GM19372 (cell line): Measurements from ENCODE around the gene KMT2B.
A peak's percentile ranks its signal among the peaks of the same experiment; 100 is the strongest.
"Not testable (repeated sequence)": the region's sequence is repeated elsewhere in the genome, so short reads cannot be mapped to it uniquely, and the experiment has no call there.

Experiments used
- ATAC-seq: cut with Tn5 transposase; IDR thresholded peaks from one replicate; pipeline ENCODE4 v1.9.1; 2021; ENCODE audit warnings: mild to moderate bottlenecking, low read depth, moderate library complexity; ENCODE audit not compliant: unreplicated experiment

Gene KMT2B

DNA sequence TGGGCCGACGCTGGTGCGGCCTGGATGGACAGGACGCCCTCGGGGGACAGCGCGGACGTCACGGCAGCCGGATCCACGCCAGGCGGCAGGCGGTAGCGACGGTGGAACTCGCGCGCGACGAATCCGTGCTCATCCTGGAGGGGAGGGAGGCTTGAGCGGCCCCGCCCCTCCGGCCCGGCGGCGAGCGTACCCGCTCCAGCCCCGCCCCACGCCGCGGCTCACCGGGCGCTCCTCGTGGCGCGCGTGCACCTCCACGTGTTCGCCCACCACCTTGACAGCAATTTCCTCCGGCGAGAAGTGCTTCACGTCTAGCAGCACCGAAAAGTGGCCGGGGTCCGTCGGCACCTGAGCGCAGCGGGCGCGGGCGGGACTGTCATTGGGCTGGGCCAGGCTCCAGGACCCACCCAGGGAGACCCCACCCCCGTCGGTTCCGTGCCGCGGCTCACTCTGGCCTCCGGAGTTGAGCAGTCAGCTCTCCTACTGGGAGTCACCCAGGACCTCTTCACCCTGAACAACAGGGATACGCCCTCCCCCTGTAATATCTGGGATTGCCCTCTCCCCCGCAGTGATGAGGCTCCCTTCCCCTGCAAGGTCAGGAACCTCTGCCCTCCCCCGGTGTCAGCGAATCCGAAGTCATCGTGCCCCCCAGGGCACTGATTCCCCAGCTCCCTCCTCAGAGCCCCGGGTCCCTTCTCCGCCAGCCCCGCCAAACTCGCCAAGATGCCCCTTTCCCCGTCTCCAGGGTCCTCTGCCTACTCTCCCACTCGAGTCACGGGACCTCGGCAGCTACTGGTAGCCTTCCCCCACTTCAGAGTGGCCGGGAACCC, 38.0 kb downstream of the KMT2B start:
- ATAC-seq, result no peak

DNA sequence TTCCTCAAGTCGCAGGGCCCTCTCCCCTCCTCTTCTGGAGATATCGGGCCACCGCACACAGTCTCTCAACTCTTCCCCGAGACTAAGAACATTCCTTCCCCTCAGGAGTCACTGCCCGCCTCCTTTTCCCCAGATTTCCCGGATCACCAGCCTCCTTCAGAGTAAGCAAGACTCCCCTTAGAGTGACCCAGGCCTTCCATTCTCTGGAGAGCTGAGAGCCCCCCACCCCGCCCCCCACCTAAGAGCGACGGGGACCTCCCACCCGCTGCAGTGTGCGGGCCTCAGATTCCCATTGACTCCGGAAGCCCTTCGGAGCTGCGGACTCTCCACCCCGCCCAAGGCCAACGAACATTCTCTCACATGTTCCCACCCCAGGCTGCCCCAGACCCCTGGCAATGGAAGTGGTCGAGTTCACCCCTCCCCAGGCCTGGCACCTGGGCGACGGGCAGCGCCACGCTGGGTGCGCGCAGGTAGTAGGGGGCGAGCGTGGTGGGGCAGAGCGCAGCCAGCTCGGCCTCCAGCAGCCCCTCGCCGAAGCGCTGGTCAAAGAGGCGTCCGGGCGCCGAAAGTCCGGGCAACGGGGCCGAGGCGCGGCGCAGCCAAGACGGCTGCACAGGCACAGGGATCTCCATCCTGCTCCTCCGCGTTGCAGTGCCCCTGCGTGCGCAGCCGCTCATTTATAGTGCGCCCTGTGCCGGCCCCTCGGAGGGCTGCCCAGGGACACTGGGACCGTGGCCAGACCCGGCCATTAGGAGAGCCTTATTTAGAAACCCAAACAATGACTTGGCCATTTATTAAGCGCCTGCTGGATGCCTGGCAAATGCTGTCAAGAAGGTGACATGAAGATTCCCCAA, 38.8 kb downstream of the KMT2B start, which contains the start of gene HSPB6:
HSPB6 (minus strand) TSS at position 653 of the 854 bp plus-strand sequence; CDS start at position 632, 21 bp downstream.
- ATAC-seq, result no peak

- no peak for ATAC-seq
Observed at GRCh38 chr19:35757231-35757748, 39.5 kb downstream of the KMT2B start.

DNA sequence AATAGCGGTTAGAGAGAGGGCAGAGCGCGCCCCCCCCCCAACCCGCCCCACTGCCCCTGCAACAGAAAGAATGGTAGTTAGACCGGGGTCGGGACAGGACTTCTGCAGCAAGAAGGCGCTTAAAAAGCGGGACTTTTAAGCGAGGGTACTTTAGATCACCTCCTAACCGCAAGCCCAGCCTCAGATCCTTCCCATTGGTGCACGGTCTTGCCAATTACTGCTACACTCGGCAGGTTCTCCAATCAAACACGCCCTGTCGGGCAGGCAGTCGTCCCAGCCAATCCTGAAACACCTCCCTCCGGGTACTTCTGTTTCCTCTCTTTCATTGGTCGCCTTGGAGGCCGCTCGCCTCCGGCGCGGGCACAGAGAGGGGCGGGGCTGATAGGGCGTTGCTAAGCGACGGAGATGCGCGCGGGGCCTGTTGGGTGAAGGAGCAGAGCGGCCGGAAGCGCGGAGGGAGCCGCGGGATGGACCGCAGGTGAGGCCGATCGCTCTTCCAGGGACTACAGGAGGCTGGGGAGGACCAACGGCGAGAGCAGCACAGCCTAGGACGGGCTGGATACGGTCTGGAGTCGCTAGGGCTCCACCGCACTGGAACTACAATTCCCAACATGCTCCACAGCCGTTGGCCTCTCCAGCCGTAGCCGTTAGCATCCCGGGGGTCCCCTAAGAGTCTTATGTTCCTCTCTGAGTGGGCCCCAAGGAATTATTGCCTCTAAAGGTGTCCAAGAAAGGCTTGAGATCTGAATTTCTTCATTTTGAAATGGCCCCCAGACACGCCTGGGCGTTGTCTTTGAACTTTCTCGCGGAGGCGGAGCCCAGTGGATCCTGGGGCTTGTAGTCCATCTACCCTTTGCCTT, 40.2 kb downstream of the KMT2B start, which contains the start of gene PROSER3:
PROSER3 (plus strand) TSS at position 428 of the 860 bp plus-strand sequence; CDS start at position 468, 40 bp downstream.
- peak; percentile 97 for ATAC-seq

GRCh38 chr19:35759697-35760096, 41.9 kb downstream of the KMT2B start:
- ATAC-seq, result no peak

- ATAC-seq, result no peak
Observed at GRCh38 chr19:35760711-35761349, 43.0 kb downstream of the KMT2B start.

DNA sequence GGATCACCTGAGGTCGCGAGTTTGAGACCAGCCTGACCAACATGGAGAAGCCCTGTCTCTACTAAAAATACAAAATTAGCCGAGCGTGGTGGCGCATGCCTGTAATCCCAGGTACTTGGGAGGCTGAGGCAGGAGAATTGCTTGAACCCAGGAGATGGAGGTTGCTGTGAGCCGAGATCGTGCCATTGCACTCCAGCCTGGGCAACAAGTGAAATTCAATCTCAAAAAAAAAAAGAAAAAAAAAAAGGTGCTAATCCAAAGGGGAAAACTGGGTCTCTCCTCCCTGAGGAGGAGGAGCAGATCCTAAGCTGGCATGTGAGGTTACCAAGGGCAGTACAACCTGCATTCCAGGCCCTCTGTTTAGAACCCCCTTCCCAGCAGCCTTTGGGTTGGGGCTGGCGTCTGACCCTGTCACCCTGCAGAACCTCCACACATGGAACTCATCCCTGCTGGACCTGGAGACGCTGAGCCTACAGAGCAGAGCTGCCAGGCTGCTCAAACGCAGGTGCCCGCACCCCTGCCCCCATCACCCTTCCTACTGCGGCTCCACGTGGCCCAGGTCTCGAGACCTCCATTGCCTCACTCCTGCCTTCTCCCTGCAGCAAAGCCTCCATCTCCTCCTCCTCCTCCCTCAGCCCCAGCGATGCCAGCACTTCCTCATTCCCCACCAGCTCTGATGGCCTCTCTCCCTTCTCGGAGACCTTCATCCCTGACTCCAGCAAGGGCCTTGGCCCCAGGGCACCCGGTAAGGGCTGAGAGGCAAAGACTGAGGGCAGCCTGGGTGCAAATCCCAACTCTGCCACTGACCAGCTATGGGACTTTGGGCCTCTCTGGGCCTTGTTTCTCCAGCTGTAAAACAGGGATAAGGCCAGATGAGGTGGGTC, 46.9 kb downstream of the KMT2B start:
- no peak for ATAC-seq

GRCh38 chr19:35766571-35767104, 48.8 kb downstream of the KMT2B start:
- no peak for ATAC-seq

GRCh38 chr19:35767288-35768081, 49.7 kb downstream of the KMT2B start:
- ATAC-seq, result no peak

- ATAC-seq, result no peak
Observed at GRCh38 chr19:35768082-35768421, 50.2 kb downstream of the KMT2B start.

DNA sequence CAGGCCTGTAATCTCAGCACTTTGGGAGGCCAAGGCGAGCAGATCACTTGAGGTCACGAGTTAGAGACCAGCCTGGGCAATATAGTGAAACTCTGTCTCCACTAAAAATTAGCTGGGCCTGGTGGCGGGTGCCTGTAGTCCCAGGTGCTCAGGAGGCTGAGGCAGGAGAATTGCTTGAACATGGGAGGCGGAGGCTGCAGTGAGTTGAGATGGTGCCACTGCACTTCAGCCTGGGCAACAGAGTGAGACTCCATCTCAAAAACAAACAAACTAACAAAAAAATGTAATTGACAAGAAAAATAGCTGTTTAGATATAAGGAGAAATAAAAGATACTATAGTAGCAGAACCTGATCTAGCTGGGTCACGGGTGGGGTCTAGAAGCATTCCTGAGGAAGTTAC, 54.6 kb downstream of the KMT2B start:
- ATAC-seq, result not testable (repeated sequence)

DNA sequence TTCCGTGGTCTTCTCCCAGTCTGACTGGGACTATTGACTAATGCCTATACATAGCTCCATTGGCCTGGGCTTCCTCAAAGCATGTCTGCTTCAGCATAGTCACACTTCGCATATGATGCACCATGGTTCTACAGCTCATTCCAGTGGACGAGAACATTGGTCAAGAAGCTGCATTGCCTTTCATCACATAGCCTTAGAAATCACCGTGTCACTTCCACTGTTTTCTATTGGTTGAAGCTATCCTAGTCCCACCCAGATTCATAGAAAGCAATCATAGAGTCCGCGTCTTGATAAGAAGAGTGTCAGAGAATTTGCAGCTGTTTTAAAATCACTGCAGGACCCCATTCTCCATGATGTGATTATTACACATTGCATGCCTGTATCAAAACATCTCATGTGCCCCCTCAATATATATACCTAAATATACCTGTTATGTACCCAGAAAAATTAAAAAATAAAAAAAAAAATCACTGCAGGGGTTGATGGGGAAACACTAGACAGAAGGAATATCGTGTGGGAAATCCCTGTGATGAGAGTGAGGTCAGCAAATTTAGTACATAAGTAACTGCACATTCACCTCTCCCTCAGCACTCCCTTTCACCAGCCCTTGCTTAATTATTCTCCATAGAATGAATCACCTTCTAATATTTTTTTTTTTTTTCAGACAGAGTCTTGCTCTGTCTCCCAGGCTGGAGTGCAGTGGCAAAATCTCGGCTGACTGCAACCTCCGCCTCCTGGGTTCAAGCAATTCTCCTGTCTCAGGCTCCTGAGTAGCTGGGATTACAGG, 55.4 kb downstream of the KMT2B start:
- ATAC-seq, result no peak

GRCh38 chr19:35774274-35775045, 56.7 kb downstream of the KMT2B start:
- ATAC-seq, result no peak

DNA sequence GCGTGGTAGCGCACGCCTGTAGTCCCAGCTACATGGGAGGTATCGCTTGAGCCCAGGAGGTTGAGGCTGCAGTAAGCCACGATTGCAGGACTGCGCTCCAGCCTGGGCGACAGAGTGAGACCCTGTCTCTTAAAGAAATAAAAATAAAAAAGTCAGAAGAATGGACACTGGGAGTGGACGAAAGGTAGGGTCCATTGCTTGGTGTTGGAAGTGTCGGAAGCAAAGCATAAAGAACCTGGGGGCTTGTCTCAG, 57.2 kb downstream of the KMT2B start:
- no peak for ATAC-seq

GRCh38 chr19:35775298-35776101, 57.7 kb downstream of the KMT2B start, which contains the start of gene ARHGAP33:
Gene ARHGAP33 (plus strand): TSS chr19:35775564. CDS start chr19:35775659, 95 bp downstream.
- peak; percentile 96 for ATAC-seq
